Uterus (tissue), 2 donors: ENCODE results near the gene C16orf95.

Experiments used
- CTCF ChIP-seq, 4 experiments: fragments of 200-600 bp in 2 of 4; fragments of 450-650 bp in 2 of 4; sonication (generic) in 2 of 4; IDR thresholded peaks; one replicate each; pipeline ENCODE4 v1.5.1; 2016 to 2019; ENCODE audit warnings: antibody characterized with exemption in 4 of 4, mild to moderate bottlenecking in 2 of 4, moderate library complexity in 1 of 4
- POLR2A ChIP-seq, 2 donors: fragments of 450-650 bp; IDR thresholded peaks; one replicate each; pipeline ENCODE4 v1.6.1; 2016; ENCODE audit warnings: antibody characterized with exemption in 2 of 2, mild to moderate bottlenecking in 1 of 2, moderate library complexity in 1 of 2

GRCh38 chr16:87306516-87306915, 10.7 kb downstream of the C16orf95 start:
- TF ChIP-seq CTCF (IDR thresholded peaks at IDR 0.05) (no peak), POLR2A (IDR thresholded peaks at IDR 0.05) (no peak)
